Vagina (tissue), 2 donors: Measurements from ENCODE around the gene SLC39A3. TPM values are rescaled to one million over a fixed set of nuclear protein-coding genes. Genes with fewer than 3 reads are reported as not detected.

Experiments
- DNase-seq, 2 donors: peaks; one replicate each; pipeline ENCODE4 v3.0.0-alpha.2; 2017; ENCODE audit errors: extremely low spot score in 2 of 2
- H3K27ac ChIP-seq: fragments of 200-600 bp; sonication (generic); one replicate; pipeline ENCODE4 v1.5.1; 2019
- H3K27me3 ChIP-seq: fragments of 200-600 bp; sonication (generic); one replicate; pipeline ENCODE4 v1.5.1; 2019
- H3K36me3 ChIP-seq, 2 donors: fragments of 200-600 bp; sonication (generic); one replicate each; pipeline ENCODE4 v1.5.1; 2017 to 2019
- H3K4me1 ChIP-seq: fragments of 200-600 bp; sonication (generic); one replicate; pipeline ENCODE4 v1.5.1; 2019
- H3K4me3 ChIP-seq, 2 donors: fragments of 200-600 bp; sonication (generic); 1 replicate in 1 of 2; 2 replicates in 1 of 2; pipeline ENCODE4 v1.5.1; 2016 to 2019
- H3K9me3 ChIP-seq: fragments of 200-600 bp; sonication (generic); one replicate; pipeline ENCODE4 v1.5.1; 2019
- CTCF ChIP-seq, 3 experiments: fragments of 450-650 bp in 2 of 3; fragments of 200-600 bp in 1 of 3; sonication (generic) in 1 of 3; IDR thresholded peaks; one replicate each; pipeline ENCODE4 v1.5.1; 2017 to 2019; ENCODE audit warnings: antibody characterized with exemption in 3 of 3, mild to moderate bottlenecking in 2 of 3, moderate library complexity in 2 of 3
- POLR2A ChIP-seq, 2 donors: fragments of 450-650 bp; IDR thresholded peaks; one replicate each; pipeline ENCODE4 v1.6.1; 2017; ENCODE audit warnings: antibody characterized with exemption in 2 of 2, mild to moderate bottlenecking in 2 of 2, moderate library complexity in 2 of 2
- POLR2AphosphoS5 ChIP-seq, 2 donors: sonication (generic); formaldehyde crosslinking; IDR thresholded peaks; one replicate each; pipeline ENCODE4 v1.9.0; 2017; ENCODE audit warnings: antibody characterized with exemption in 2 of 2, mild to moderate bottlenecking in 2 of 2, low read depth in 1 of 2; ENCODE audit not compliant: insufficient read depth in 1 of 2
- intact Hi-C: fragments of 100-400 bp; cut with DNase I; formaldehyde crosslinking; loops from one replicate; pipeline ENCODE4 v1.15.1; 2023
- total RNA-seq: library from RNA; depleted of rRNA; stranded (reverse); fragments of >200 nt; gene quantifications from one replicate; pipeline ENCODE4 v1.2.3, GENCODE V29; 2016

SLC39A3 gene
- total RNA-seq, 1 donor from 2014 or later = 27.7 TPM

GRCh38 chr19:2736550-2737190, 3.1 kb downstream of the SLC39A3 start:
- Histone ChIP-seq H3K4me3 (no peak overlapping the region), H3K27ac (no peak overlapping the region), H3K9me3 (no peaks in the 10 kb centered on the region), H3K36me3 (peaks cover 0 to 23% of the 10 kb centered on the region in 2 donors), H3K27me3 (no peaks in the 10 kb centered on the region), H3K4me1 (peaks cover 13% of the 10 kb centered on the region)
- TF ChIP-seq CTCF (IDR thresholded peaks at IDR 0.05) (no peak), POLR2A (IDR thresholded peaks at IDR 0.05) (no peak), POLR2AphosphoS5 (IDR thresholded peaks at IDR 0.05; ENCODE audit: insufficient read depth in 1 of 2, low read depth in 1 of 2) (no peak)
- intact Hi-C loops = no loop called here
- DNase-seq = no peak

GRCh38 chr19:2735374-2735773, 4.4 kb downstream of the SLC39A3 start:
- DNase-seq = no peak
- Histone ChIP-seq H3K9me3 (no peaks in the 10 kb centered on the region), H3K36me3 (peaks cover 0 to 23% of the 10 kb centered on the region in 2 donors), H3K27me3 (no peaks in the 10 kb centered on the region), H3K4me3 (no peak overlapping the region), H3K27ac (no peak overlapping the region), H3K4me1 (peaks cover 13% of the 10 kb centered on the region)
- intact Hi-C loops = no loop called here
- TF ChIP-seq CTCF (IDR thresholded peaks at IDR 0.05) (no peak), POLR2AphosphoS5 (IDR thresholded peaks at IDR 0.05; ENCODE audit: insufficient read depth in 1 of 2, low read depth in 1 of 2) (no peak), POLR2A (IDR thresholded peaks at IDR 0.05) (no peak)

- Histone ChIP-seq H3K36me3 (peaks cover 0 to 23% of the 10 kb centered on the region in 2 donors), H3K27ac (no peak overlapping the region), H3K9me3 (no peaks in the 10 kb centered on the region), H3K4me3 (no peak overlapping the region), H3K4me1 (peaks cover 13% of the 10 kb centered on the region), H3K27me3 (no peaks in the 10 kb centered on the region)
- TF ChIP-seq POLR2A (IDR thresholded peaks at IDR 0.05) (no peak), CTCF (IDR thresholded peaks at IDR 0.05) (no peak), POLR2AphosphoS5 (IDR thresholded peaks at IDR 0.05; ENCODE audit: insufficient read depth in 1 of 2, low read depth in 1 of 2) (no peak)
- intact Hi-C loops = no loop called here
- no peak for DNase-seq
Observed at GRCh38 chr19:2734589-2735288, 5.1 kb downstream of the SLC39A3 start.

GRCh38 chr19:2733930-2734588, 5.8 kb downstream of the SLC39A3 start:
- no peak overlapping the region for H3K27ac ChIP-seq
- H3K27me3 ChIP-seq = no peaks in the 10 kb centered on the region
- intact Hi-C loops = no loop called here
- DNase-seq = no peak
- H3K9me3 ChIP-seq = no peaks in the 10 kb centered on the region
- H3K4me1 ChIP-seq = peaks cover 8% of the 10 kb centered on the region
- TF ChIP-seq POLR2AphosphoS5 (IDR thresholded peaks at IDR 0.05; ENCODE audit: insufficient read depth in 1 of 2, low read depth in 1 of 2) = no peak
- no peak for TF ChIP-seq POLR2A (IDR thresholded peaks at IDR 0.05)
- no peak for TF ChIP-seq CTCF (IDR thresholded peaks at IDR 0.05)
- peaks cover 0 to 23% of the 10 kb centered on the region in 2 donors for H3K36me3 ChIP-seq
- H3K4me3 ChIP-seq = no peak overlapping the region
